GM21825 (cell line): ENCODE measurements around the gene DACH1.
"Not testable (repeated sequence)": the region's sequence is repeated elsewhere in the genome, so short reads cannot be mapped to it uniquely, and the experiment has no call there.

Experiments used
- ATAC-seq: cut with Tn5 transposase; IDR thresholded peaks from one replicate; pipeline ENCODE4 v1.9.1; 2021; ENCODE audit warnings: mild to moderate bottlenecking, moderate library complexity; ENCODE audit not compliant: unreplicated experiment

Gene DACH1

DNA sequence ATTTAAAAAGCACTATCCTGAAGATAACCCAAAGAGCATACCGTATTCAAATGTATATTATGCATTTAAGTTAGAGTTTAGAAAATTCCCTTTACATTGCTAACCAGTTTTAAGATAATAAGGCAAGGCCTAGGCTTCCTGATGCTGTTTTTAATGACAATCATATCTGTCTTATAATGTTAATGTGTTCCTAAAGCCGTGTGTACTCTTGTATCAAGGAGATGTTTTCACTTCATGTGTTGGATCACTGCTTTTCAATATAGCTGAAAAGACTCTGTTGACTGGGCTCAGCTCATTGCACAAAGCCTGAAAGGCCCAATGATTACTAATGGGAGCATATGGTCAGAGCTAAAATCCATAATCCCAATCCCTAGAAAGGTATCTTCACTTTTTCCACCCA is 81.6 kb downstream of the DACH1 start:
- no peak for ATAC-seq

DNA sequence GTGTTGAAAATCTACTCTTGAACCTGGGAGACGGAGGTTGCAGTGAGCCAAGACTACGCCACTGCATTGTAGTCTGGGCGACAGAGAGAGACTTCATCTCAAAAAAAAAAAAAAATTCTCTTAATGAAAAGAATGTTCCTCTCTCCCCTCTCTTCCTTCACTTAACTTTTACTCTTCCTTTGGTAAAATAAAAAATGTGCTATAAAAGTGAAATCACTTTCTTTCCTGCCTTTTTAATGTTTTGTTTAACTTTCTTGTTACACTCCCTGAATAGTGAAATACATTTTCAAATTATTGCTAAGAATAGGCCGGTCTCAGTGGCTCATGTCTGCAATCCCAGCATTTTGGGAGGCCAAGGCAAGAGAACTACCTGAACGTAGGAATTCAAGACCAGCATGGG is 86.5 kb downstream of the DACH1 start:
- no peak for ATAC-seq

DNA sequence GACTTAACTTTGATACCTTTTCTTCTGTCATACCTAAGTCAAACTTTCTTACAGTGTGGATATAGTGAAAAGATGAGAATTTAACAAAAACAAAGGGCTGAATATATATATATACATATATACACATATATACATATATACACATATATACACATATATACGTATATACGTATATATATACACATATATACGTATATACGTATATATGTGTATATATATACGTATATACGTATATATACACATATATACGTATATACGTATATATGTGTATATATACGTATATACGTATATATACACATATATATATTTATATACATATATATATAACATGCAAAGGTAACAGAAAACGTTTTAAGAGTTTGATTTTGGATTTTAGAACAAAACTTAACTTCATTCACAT is 88.0 kb downstream of the DACH1 start:
- ATAC-seq, result not testable (repeated sequence)

DNA sequence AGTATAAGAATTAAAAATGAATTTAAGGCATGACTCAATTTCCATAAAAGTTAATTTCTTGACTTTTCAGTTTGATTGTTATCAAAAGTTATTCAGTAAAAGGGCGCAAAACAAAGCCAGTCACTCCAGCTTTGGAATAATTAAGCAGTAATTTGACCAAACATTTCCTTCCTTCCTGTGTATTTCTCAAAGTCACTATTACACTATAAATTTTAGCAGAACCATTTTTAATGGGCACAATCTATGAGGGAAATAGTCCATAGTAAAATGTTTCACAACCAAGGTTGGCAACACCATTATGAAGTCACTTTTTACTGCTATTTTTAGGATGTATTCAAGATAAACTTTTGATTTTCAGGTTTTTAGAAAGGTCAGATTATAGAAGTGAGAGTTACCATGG is 91.0 kb downstream of the DACH1 start:
- no peak for ATAC-seq

DNA sequence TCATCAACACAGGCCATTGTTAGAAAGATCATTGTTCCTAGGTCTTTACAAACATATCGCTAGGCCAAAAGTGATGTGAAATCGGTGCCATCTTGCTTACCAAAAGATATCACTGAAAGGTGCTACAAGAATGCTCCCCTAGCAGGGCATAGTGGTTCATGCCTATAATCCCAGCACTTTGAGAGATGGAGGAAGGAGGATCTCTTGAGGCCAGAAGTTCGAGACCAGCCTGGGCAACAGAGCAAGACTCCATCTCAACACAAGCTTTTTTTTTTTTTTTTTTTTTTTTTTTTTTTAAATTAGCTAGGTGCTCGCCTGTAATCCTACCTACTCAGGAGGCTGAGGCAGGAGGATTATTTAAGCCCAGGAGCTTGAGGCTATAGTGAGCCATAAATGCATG is 92.1 kb downstream of the DACH1 start:
- no peak for ATAC-seq

DNA sequence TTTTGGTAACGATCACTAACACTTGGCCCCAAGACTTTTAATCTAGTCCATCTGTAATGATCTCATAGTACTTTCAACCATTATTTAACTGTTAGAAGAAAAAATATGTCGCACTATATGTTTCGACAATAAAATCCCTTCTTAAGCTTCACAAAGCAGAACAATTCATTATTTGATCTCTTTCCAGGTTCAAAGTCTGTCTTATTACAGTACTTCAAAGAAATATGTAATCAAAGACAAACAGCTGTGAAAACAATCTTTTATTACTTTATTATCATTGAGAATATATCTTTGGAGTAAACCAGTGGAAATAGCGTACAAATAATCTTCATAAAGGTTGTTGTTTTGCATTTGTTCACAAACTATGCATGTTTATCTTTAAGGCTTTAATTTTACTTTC is 93.5 kb downstream of the DACH1 start:
- no peak for ATAC-seq

DNA sequence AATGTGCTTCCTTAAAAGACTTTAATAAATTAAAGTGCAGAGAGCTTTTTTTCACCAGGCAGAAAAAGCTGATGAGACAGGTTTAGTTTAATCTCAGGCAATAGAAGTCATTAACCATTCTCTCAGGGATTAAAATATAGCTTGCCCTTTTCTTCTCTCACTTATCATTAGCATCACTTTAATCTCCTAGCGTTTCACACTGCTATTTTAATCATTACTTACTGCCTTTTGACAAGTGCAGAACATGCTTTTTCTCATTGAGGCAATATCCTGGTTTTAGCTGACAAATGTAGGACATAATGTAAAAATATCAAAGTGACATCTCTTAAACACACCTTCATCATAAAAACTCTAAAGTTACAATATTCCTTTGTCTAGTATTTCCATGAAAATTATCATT is 94.6 kb downstream of the DACH1 start:
- no peak for ATAC-seq

DNA sequence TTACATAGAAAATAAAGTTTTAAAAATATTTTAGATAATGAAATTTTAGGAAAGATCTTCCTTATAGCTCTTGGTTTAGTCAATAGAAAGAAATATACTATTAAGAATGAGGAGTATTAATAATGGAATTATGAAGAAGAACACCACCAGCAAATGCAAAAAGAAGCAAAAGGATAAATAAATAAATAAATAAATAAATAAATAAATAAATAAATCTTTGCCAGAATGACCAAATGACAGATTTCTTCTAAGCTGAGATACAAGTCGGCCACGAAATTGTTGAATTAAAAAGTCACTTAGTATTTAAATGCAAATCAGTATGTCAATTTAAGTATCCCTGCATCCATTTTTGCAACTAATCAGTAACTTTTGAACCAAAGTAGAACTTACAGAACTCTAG is 95.9 kb downstream of the DACH1 start:
- ATAC-seq, result no peak

DNA sequence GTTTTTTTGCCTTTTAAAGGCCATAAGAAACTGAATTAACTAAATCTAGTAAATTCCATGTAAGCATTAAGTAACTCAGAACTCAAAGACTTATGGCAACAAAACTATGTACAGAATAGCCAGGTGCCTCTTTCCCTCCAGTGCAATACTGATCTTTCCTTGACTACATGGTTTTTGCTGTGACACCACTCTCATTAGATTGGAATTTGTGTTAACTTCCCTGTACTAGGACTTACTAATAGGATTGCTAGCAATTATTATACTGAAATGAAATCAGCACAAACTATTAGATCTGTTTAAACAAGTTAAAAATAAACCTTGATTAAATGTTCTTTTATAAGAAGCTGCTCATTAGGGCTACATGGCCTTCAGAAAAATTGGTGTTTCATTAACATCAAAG is 96.3 kb downstream of the DACH1 start:
- no peak for ATAC-seq

DNA sequence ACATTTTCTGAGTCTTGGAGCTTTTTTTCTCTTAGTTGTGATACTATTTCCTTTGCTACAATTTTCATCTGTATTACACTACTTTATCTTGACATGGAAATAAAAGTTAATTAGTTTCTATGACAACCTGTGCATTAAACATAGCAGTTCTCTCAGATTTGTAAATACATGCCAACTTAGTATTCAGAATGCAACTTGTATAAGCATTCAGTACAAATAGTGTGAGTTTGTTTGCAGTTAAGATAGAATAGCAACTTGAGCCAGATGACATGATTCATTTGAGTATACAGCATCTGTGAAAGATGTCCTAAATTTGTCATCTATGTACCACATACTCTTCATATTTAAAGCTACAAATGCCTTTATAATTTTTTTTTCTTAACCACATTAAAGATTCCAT is 98.1 kb downstream of the DACH1 start:
- no peak for ATAC-seq

DNA sequence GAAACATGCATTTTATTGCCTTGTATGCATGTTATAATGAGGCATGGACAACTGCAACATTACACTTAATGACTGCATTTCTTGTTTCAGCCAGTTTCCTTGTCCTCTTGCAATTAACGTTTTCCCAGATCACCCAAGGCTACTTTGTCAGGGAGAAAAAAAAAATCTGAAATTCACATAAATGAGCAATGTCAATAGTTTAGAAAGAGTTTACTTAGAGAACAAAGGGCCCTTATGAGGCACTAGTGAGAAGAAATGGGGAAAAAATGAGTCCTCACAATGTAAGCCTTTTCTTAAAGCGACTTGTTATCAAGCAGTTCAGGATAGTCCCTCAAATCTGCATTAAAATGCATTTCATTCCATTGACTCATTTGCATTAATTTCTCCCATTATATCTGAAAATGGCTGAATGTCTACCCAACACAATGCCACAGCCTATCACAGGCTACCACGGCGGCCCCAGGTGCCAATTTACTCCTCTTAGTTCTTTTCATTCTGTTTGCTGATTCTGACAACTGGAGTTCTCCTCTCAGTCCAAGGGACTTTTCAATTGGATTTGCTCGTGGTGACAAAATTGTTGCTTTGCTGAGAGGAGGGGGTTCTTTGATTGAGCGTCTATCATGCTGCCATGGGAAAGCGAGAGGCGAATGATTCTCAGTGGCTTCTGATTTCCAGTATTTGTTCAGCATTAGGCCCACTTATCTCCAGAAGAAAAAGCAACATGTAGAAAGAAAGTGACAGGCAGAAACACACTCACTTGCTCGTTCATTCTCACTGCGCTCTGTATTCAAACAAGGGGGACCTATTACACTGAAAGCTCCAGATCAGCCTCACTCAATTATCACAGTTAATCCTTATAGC is 107.1 kb downstream of the DACH1 start:
- no peak for ATAC-seq

DNA sequence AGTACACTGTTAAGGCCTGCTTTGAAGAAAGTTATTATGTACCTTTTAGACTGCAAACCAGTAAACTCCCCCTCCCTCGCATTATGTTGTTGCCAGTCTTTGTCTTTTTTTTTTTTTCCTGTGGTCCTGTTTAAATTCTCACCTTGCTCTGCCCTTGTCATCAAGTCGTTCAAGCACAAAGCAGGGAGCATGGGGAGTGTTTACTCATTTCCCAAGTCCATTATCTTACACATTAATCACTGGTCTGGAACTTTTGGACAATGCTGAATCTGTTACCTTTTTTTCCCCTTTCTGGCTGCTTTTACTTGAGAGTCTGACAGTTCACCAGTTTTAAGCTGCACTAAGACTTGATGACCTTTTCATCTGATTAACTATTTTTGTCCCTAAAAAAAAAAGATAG is 108.2 kb downstream of the DACH1 start:
- no peak for ATAC-seq

DNA sequence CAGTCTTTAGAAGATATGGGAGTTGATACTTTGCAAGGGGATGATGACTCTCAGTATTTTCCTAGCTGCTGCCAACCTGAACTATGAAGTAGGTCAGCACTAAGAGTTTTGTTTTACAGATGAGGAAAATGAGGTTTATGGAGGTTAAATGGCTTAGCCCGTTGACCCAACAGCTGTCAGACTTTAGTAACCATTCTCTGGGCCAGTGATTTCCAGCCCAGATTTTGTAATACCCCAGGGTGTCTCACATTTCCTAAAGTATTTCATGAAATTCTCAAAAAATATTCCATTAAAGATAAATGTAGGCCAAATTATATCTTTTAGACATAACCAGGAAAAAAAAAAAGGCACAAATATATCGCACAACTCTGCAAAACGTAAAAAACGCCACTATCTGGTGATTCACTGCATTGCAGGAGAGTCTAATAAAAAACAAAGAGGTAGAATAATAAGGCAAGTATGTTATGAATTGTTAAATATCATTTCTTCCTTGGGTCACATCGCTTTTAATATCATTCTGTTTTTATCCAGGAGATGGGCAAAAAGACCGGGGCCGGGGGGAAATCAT is 112.5 kb downstream of the DACH1 start:
- no peak for ATAC-seq

DNA sequence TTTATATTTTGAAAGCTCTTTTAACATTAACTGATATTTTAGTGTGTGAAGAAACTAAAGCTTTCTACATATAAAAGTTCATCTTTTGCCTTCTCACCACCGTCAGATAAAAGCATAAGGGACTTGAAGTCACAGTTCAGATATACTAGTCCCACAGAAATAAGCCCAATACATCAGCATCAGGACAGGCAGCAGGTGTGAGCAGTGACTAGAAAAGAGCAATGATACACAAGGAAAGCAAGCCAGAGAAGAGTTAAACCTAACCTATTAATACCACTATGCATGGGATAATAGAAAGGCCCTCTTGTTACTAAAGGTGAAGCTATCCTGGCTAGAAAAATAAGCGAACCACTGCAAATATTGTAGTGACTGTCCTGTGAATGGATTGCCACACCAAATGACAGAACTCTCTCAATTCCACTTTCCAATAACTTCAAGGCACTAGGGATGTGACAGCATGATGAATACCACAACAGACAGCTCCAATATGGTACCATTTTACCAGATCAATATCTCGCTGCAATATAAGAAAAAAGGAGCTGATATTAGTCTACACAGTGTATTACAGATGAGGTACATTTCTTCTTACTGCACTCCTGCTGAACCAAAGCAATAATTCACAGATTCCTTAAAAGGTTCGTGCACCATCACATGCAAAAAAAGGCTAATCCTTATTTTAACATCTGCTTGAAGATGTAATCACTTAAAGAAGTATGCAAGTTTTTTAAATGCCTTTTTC is 114.1 kb downstream of the DACH1 start:
- no peak for ATAC-seq

DNA sequence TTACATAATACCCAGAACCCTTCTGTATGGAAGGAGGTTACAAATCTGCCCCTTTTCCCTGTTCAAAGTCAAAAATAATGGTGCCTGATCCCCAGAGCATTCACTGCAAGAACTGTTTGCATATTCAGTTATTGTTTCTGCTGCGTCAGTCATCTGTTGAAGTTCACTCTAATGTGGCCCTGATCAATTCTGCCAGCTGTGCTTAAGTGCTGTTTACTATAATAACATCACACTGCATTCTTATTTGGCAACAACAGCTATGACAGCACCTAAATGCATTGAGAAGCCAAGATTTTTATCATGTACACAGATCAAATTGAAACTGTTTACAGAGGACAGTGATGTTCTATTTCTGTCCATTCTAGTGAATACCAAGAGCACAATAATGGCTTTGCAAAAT is 115.9 kb downstream of the DACH1 start:
- no peak for ATAC-seq

DNA sequence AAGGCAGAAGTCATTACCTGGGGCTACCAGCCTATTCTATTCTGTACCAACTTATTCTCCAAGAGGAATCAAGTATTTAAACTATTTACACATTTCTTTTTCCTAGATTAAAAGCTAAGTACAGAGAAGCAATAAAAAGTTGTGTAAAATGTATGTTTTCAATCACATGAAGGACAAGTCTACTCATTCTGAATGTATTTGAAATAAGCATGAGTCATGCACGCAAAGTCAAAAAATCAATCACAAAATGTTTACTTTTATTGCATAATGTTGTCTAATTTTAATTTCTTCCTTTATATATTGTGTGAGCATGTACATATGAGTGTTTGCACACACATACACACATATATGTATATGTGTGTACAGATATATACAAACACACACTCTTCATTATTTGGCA is 136.7 kb downstream of the DACH1 start:
- ATAC-seq, result no peak

DNA sequence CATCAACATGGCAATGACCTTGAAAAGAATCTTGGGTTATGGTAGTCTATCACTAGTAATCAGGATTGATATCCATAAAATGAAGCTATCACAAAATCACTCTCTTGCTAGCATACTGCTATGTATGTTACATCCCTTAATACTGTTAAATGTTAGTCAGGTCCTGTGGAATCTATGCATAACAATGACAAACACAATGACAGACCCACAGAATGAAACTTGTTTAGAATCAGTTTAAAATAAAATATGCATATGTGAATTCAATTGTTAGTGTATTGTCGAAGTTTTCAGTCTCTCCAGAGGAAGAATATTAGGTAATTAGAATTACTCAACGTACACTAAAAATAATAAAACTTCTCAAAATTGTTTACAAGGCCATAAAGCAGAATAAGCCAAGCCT is 137.6 kb downstream of the DACH1 start:
- ATAC-seq, result no peak

DNA sequence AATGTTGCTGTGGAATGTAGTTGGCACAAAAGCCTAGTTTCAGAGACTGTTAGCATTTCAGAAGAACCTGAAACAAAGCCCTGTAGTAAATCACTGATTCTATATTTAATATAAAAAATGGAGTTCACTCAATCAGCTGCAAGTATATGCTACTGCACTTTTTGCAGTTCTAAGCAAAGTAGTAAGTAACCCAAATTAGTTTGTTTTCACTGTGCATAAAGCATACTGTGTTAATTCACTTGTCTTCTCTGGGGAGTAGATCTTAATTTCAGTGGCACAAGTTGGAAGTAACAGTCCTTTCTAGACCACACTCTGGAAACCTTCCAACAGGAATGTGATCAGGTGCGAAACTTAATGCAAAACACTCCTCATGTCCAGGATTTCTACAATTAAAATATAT is 139.3 kb downstream of the DACH1 start:
- no peak for ATAC-seq

DNA sequence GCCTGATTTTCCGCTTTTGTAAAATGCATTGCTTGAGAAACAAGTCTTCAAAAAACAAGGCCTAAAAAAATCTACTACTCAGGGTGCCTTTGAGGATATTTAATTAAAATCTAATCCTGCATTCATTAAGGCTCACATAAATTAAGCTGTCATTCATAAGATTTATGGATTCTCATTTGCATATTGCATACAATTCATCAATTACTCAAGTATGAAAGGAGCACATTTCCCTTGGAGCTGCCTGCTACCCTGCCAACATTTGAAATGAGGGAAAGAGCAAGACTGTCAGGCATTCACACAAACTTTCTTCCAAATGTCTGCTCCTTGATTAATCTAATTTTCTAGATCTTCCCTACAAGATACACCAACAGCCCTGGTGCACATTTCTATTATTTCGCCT is 140.0 kb downstream of the DACH1 start:
- no peak for ATAC-seq

DNA sequence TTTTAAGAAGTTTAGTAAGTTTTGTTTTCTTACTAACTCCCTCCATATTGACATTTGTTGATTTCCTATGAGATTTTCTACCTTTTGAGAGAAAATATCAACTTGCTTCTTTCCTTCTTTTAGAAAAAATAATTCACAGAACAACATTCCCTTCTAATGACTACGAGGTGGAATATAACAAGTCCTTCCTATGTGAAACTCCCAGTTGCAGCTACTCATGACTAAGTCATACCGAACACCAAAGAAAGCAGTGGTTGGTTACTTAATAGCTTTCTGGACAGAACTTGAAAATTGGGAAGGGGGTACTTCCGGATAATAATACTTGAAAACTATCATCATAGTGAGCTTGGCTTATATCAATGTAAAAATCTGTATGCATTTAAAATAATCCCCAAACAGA is 144.8 kb downstream of the DACH1 start:
- no peak for ATAC-seq

DNA sequence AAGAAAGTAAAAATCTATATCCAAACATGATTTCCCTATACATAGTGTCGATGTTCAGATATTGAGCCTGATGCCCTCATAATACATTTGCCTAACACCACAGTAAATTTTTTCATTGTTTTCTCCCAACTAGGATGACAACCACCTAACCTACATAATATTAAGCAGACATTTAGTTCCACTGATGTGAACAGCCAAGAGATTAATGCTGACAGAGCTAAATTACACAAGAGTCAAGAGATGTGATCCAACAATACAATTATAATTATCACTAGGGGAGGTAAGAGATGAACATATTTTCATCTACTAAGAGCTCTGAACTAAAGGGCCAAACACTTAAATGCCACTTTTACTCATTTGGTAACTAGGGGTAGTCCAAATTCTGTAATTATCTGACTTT is 145.9 kb downstream of the DACH1 start:
- no peak for ATAC-seq

DNA sequence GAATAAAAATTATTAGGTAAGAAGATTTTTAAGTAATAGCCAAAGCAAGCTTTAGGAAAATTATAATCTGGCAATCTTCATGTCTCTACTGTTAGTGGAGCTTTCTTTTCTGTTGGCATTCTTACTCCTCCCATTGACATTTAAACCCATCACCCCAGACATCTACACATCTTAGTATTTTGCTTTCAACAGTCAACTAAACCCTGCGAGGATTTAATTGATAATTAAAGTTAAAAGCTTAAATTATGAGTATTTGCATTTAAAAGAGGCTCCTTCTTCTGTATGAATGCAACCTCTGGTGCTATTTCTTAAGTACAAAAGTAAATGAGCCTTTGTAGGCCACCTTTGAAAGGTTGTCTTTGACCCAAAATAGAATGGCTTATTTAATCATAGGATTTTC is 148.1 kb downstream of the DACH1 start:
- no peak for ATAC-seq
